ENCODE data around the gene ATRNL1. TPM values are rescaled to one million over a fixed set of nuclear protein-coding genes. Genes with fewer than 3 reads are reported as not detected.

Gene ATRNL1, protein sequence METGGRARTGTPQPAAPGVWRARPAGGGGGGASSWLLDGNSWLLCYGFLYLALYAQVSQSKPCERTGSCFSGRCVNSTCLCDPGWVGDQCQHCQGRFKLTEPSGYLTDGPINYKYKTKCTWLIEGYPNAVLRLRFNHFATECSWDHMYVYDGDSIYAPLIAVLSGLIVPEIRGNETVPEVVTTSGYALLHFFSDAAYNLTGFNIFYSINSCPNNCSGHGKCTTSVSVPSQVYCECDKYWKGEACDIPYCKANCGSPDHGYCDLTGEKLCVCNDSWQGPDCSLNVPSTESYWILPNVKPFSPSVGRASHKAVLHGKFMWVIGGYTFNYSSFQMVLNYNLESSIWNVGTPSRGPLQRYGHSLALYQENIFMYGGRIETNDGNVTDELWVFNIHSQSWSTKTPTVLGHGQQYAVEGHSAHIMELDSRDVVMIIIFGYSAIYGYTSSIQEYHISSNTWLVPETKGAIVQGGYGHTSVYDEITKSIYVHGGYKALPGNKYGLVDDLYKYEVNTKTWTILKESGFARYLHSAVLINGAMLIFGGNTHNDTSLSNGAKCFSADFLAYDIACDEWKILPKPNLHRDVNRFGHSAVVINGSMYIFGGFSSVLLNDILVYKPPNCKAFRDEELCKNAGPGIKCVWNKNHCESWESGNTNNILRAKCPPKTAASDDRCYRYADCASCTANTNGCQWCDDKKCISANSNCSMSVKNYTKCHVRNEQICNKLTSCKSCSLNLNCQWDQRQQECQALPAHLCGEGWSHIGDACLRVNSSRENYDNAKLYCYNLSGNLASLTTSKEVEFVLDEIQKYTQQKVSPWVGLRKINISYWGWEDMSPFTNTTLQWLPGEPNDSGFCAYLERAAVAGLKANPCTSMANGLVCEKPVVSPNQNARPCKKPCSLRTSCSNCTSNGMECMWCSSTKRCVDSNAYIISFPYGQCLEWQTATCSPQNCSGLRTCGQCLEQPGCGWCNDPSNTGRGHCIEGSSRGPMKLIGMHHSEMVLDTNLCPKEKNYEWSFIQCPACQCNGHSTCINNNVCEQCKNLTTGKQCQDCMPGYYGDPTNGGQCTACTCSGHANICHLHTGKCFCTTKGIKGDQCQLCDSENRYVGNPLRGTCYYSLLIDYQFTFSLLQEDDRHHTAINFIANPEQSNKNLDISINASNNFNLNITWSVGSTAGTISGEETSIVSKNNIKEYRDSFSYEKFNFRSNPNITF (N-terminal part only)
- polyA plus RNA-seq (2012; ENCODE audit: insufficient read depth, insufficient read length): 11.1 TPM

GRCh38 chr10:115093286-115093775, at the start of gene ATRNL1:
ATRNL1 (plus strand) TSS chr10:115093365; CDS start chr10:115093751, 386 bp downstream.
- peak within 1 kb of the TSS; percentile 61 for H3K4me3 ChIP-seq (ENCODE audit: low read length)

GRCh38 chr10:115043719-115044118, 49.4 kb upstream of the ATRNL1 start:
- H3K4me3 ChIP-seq (ENCODE audit: low read length): no peak overlapping the region
- no peak for DNase-seq (ENCODE audit: low read depth, low spot score)

More at GRCh38 chr10:115093286-115093775, at the start of gene ATRNL1:
- DNase-seq (ENCODE audit: low read depth, low spot score): no peak

DNA sequence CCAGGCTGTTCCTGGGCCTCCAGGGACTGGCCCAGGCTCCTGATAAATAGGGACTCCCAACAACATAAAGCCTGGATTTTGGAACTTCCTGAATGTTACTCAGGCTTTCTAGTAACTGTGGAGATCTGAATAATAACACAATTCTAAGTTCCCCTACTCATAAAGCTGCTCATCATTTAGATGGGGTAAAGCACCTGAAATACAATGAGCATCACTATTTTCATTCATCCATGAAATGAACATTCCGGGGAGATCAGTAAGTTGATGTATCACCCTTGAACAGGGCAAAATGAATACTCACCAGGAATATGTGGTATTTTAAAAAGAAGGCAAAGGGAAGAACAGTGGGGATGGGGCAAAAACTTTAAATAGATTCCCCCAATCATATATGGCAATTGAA, 48.3 kb upstream of the ATRNL1 start:
- no peak overlapping the region for H3K4me3 ChIP-seq (ENCODE audit: low read length)
- no peak for DNase-seq (ENCODE audit: low read depth, low spot score)

DNA sequence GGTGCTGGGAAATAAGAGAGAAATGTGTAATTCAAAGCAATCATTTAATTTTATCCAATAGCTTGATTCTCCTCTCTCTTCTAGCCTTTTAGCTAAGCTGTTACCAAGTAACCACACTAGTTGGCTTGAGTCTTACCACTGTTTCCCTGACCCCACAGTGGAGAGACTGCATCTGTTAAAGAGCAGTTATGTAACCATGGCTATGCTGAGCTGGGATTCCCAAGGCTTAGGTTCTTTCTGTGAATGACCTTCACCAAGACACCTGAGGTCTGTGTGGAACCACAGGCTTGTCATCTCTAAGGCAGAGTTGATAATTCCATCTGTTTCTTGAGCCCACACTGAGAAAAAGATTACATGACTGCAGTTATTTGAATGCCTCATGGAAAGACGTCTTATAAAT, 47.7 kb upstream of the ATRNL1 start:
- DNase-seq (ENCODE audit: low read depth, low spot score): no peak
- no peak overlapping the region for H3K4me3 ChIP-seq (ENCODE audit: low read length)

DNA sequence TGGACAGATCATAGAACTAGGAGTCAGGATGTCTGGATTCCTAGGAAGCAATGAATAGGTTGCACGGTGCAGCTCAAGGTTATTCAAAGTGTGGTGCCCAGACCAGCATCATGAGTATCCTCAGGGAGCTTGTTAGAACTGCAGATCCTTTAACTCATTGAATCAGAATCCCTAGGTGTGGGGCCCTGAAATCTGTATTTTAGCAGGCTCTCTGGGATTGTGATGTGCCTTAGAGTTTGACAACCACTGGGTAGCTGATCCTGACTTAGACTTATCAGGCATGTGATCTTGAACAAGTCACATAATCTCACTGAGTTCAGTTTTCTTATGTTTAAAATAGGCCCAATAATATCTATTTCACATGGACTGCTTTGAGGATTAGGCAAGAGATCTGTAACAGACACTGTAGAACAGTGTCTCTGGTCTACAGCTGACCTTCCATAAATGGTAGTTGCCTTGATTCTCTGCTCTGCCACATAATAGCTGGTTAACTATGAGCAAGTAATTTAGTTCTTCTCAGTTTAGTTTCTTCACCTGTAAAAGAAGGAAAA, 46.4 kb upstream of the ATRNL1 start:
- H3K4me3 ChIP-seq (ENCODE audit: low read length): no peak overlapping the region
- no peak for DNase-seq (ENCODE audit: low read depth, low spot score)

DNA sequence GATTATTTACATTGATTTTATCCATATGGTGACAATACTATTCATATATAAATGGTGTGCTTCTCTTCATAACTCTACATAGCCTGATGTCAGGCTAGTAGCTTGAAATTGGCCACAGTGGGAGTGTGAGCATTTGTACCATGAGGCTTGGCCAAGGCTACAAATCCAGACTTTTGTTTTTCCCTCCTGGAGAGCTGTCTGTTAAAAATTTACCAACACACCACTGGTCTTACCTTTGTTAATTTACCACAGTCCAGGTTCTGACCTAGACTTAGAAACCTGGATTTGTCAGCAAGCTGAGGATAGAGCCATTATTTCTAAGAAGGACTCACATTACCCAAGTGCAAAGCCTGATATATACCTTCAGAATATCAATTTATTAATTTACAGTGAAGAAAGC, 45.5 kb upstream of the ATRNL1 start:
- DNase-seq (ENCODE audit: low read depth, low spot score): no peak
- H3K4me3 ChIP-seq (ENCODE audit: low read length): no peak overlapping the region

DNA sequence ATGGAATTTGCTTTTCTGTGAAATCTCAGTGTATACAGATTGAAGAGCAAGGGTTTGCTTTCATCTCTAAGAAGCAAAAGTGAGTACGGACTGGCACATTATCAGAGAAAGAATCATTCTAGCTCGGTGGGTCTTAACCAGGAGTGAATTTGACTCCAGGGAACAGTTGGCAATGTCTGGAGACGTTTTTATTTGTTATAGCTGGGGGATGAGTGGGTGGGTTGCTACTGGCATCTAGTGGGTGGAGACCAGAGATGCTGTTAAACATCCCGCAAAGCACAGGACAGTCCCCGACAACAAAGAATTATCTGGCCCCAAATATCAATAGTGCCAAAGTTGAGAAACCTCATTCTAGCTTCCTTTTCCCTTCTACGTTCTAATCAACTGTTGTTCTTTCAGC, 43.8 kb upstream of the ATRNL1 start:
- no peak overlapping the region for H3K4me3 ChIP-seq (ENCODE audit: low read length)
- DNase-seq (ENCODE audit: low read depth, low spot score): no peak

DNA sequence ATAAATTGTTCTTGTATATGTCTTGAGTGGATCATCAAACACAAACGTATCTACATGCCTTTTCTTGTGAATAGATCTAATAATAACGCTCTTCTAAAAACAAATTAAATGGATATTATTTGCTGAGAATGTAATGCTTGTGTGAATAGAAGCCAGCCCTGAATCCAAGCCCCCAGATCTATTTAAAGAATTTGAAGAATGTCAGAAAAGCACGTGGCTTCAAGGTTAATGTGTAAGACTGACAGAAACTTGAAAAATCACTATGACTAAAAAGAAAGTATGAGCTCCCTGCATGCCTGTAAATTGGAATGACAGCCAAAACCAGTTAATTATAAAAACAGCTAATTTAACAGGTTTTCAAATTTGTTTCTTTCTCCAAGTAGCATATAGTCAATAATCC, 43.2 kb upstream of the ATRNL1 start:
- no peak overlapping the region for H3K4me3 ChIP-seq (ENCODE audit: low read length)
- no peak for DNase-seq (ENCODE audit: low read depth, low spot score)

DNA sequence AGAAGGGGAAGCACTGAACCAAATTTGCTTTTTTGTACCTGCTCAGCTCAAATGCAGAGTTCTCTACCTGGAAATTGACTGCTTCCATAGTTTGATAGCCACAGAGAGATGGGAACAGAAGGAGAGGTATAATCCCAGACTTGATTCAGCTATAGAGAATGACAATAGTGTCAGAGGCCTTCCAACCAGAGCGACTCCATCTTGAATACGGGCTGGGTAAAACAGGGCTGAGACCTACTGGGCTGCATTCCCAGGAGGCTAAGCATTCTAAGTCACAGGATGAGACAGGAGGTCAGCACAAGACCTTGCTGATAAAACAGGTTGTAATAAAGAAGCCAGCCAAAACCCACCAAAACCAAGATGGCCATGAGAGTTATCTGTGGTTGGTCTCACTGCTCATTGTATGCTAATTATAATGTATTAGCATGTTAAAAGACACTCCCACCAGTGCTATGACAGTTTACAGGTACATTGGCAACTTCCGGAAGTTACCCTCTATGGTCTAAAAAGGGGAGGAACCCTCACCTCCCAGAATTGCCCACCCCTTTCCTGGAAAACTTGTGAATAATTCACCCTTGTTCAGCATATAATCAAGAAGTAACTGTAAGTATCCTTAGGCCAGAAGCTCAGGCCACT, 42.7 kb upstream of the ATRNL1 start:
- H3K4me3 ChIP-seq (ENCODE audit: low read length): no peak overlapping the region
- DNase-seq (ENCODE audit: low read depth, low spot score): no peak

GRCh38 chr10:115051216-115051615, 41.9 kb upstream of the ATRNL1 start:
- no peak for DNase-seq (ENCODE audit: low read depth, low spot score)
- no peak overlapping the region for H3K4me3 ChIP-seq (ENCODE audit: low read length)

- no peak overlapping the region for H3K4me3 ChIP-seq (ENCODE audit: low read length)
- DNase-seq (ENCODE audit: low read depth, low spot score): no peak
Measured at GRCh38 chr10:115052226-115052625, 40.9 kb upstream of the ATRNL1 start.

- DNase-seq (ENCODE audit: low read depth, low spot score): no peak
- no peak overlapping the region for H3K4me3 ChIP-seq (ENCODE audit: low read length)
Measured at GRCh38 chr10:115052728-115053127, 40.4 kb upstream of the ATRNL1 start.

- H3K4me3 ChIP-seq (ENCODE audit: low read length): no peak overlapping the region
- DNase-seq (ENCODE audit: low read depth, low spot score): no peak
Measured at GRCh38 chr10:115056186-115056585, 37.0 kb upstream of the ATRNL1 start.

DNA sequence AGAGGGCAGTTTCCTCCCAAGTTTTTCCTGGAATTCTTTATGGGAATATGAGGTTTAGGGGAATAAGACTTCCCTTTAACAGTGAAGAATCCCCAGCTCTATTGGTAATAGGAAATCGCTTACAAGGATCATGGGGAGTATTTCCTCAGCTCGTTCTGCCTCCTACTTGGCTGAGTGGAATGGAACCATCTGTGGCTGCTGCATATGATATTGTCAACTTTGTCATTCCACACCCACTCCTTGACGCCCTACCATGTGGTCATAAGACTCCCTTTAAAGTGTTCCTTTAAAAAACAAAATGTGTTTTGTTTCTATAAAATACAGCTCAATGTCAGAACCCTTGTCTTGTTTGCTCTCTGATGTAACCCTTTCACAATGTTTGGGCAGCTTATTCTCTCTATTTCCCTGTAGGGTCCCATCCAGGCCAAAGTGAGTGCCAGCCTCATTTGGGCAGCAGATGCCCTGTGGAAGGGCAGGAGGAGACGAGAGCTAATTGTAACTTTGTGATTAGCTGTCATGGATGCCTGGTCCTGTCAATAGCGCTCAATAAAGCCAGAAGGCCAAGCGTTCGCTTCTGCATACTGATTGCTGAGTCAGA, 33.8 kb upstream of the ATRNL1 start:
- H3K4me3 ChIP-seq (ENCODE audit: low read length): no peak overlapping the region
- DNase-seq (ENCODE audit: low read depth, low spot score): no peak

- no peak for DNase-seq (ENCODE audit: low read depth, low spot score)
- no peak overlapping the region for H3K4me3 ChIP-seq (ENCODE audit: low read length)
Measured at GRCh38 chr10:115063701-115064658, 29.2 kb upstream of the ATRNL1 start.

GRCh38 chr10:115065801-115066200, 27.4 kb upstream of the ATRNL1 start:
- no peak overlapping the region for H3K4me3 ChIP-seq (ENCODE audit: low read length)
- no peak for DNase-seq (ENCODE audit: low read depth, low spot score)

DNA sequence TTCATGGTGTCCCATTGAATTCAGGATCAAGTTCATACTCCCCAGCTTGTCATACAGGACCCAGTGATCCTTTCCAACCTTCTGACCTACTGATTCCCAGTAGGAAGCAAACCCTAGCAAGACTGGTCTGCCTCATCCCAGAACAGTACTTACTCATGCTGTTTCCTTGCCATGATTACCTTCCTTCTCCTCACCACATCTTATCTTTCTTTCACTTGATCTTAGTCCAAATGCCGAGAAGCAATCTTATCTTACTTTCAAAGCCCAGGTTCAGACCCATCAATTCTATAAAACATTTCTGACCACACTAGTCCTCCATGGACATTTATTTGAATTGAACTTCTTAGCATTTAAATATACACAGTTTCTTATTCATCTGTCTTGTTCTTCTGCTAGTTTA, 26.6 kb upstream of the ATRNL1 start:
- H3K4me3 ChIP-seq (ENCODE audit: low read length): no peak overlapping the region
- DNase-seq (ENCODE audit: low read depth, low spot score): no peak

All from Jurkat, Clone E6-1 (cell line).